ENCODE measurements around the gene ZBTB47. TPM values are rescaled to one million over a fixed set of nuclear protein-coding genes. Genes with fewer than 3 reads are reported as not detected.

Gene ZBTB47
- total RNA-seq, 1 experiment from 2014 or later, result 9.5 TPM

DNA sequence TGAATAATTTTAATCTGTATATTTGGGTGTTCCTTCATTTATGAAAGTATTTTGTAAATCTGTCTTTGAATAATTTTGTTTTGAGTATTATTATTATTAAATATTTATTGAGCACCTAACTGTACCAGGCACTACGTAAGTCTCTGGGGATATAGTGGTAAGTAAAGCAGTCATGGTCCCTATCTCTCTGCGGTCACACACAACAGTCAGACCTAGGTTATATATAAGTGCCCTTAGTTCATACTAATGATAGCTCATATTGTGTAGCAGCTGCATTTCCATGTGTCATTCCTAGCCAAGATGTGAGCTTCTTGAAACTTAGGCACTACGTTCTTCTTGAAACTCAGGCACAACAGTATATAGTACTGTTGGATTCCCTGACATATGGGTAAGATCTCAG is 40.6 kb upstream of the ZBTB47 start:
- BruUV-seq (replicated peaks), result no TSS peak
- Histone ChIP-seq H3K9ac (ENCODE audit: low read length) (no peak overlapping the region), H3K4me1 (ENCODE audit: insufficient read depth, low read length) (no peaks in the 10 kb centered on the region), H3K36me3 (ENCODE audit: low read depth, low read length) (peaks cover 21% of the 10 kb centered on the region), H3K27me3 (ENCODE audit: low read length) (no peaks in the 10 kb centered on the region), H3K79me2 (ENCODE audit: low read length) (peaks cover 94% of the 10 kb centered on the region), H2AFZ (ENCODE audit: low read length) (no peak overlapping the region), H3K9me3 (ENCODE audit: low read length) (no peaks in the 10 kb centered on the region), H3K9me2 (replicated peaks; ENCODE audit: low read length) (no peaks in the 10 kb centered on the region), H3K4me3 (ENCODE audit: low read length) (no peak overlapping the region), H3K4me2 (ENCODE audit: low read length) (no peak overlapping the region), H3F3A (ENCODE audit: low read length, unreplicated experiment) (peaks cover 4% of the 10 kb centered on the region), H3K27ac (ENCODE audit: low read length) (no peak overlapping the region), H4K20me1 (ENCODE audit: low read length) (0 out of 2 replicates have a peak, but pooled peaks cover 7% of the 10 kb centered on the region)
- ATAC-seq (0 out of 2 replicates have a peak, but pooled peaks have one; percentile 14), DNase-seq (no peak)
- ChIA-PET POLR2A (ENCODE audit: unreplicated experiment) (no interaction called here), CTCF (interaction anchor here (0.9 kb wide), 1 partner anchor 10 kb away, joined by 8 read pairs; no protein-coding TSS in a partner anchor)
- TF ChIP-seq EZH2phosphoT487 (IDR thresholded peaks at IDR 0.05; ENCODE audit: borderline replicate concordance, low read length), result no peak
- TF ChIP-seq, protein P1, sequence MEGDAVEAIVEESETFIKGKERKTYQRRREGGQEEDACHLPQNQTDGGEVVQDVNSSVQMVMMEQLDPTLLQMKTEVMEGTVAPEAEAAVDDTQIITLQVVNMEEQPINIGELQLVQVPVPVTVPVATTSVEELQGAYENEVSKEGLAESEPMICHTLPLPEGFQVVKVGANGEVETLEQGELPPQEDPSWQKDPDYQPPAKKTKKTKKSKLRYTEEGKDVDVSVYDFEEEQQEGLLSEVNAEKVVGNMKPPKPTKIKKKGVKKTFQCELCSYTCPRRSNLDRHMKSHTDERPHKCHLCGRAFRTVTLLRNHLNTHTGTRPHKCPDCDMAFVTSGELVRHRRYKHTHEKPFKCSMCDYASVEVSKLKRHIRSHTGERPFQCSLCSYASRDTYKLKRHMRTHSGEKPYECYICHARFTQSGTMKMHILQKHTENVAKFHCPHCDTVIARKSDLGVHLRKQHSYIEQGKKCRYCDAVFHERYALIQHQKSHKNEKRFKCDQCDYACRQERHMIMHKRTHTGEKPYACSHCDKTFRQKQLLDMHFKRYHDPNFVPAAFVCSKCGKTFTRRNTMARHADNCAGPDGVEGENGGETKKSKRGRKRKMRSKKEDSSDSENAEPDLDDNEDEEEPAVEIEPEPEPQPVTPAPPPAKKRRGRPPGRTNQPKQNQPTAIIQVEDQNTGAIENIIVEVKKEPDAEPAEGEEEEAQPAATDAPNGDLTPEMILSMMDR (conservative IDR thresholded peaks at IDR 0.05; ENCODE audit: low read depth, low read length), result no peak
- no peak for TF ChIP-seq EZH2 (IDR thresholded peaks at IDR 0.05; ENCODE audit: low read length, unreplicated experiment)
- intact Hi-C loops (cut with micrococcal nuclease), result loop anchor here (1.0 to 5.0 kb wide), 2 partner anchors 8 to 36 kb away; no protein-coding TSS in a partner anchor

DNA sequence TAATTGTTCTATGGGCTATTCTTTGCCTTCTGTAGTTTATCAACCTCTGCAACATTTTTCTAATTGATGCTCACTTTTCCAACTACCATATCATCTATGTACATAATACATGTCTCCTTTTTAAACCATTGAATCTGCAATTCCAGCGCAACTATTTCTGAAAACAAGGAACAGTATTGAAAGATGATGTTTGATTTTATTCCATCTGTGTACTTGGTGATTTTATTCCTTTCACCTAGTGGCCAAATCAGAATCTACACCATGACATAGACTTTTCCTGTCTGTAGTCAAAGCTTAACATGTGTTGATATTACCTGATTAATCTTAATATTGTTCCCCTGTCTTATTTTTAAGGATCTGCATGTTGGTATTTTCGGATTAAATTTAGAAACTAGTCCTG is 40.0 kb upstream of the ZBTB47 start:
- BruUV-seq (replicated peaks), result no TSS peak
- peaks cover 88% of the 10 kb centered on the region for H3K79me2 ChIP-seq (ENCODE audit: low read length)
- H3K9me3 ChIP-seq (ENCODE audit: low read length), result no peaks in the 10 kb centered on the region
- TF ChIP-seq EZH2phosphoT487 (IDR thresholded peaks at IDR 0.05; ENCODE audit: borderline replicate concordance, low read length) (no peak), EZH2 (IDR thresholded peaks at IDR 0.05; ENCODE audit: low read length, unreplicated experiment) (no peak)
- TF ChIP-seq, protein P1 (conservative IDR thresholded peaks at IDR 0.05; ENCODE audit: low read depth, low read length), result peak; percentile 71
- H3K36me3 ChIP-seq (ENCODE audit: low read depth, low read length), result peaks cover 16% of the 10 kb centered on the region; the same call in 1 of the 2 replicates
- ChIA-PET CTCF (interaction anchor here (0.7 to 0.8 kb wide), 3 partner anchors 11 to 67 kb away, joined by 3 to 5 read pairs (median 3); partner anchors contain the start of gene NKTR), POLR2A (ENCODE audit: unreplicated experiment) (no interaction called here)
- H3K9me2 ChIP-seq (replicated peaks; ENCODE audit: low read length), result no peaks in the 10 kb centered on the region
- intact Hi-C loops (cut with micrococcal nuclease), result loop anchor here (1.0 to 5.0 kb wide), 2 partner anchors 8 to 36 kb away; no protein-coding TSS in a partner anchor
- no peaks in the 10 kb centered on the region for H3K27me3 ChIP-seq (ENCODE audit: low read length)
- no peak overlapping the region for H3K9ac ChIP-seq (ENCODE audit: low read length)
- 0 out of 2 replicates have a peak, but pooled peaks cover 7% of the 10 kb centered on the region for H4K20me1 ChIP-seq (ENCODE audit: low read length)
- ATAC-seq (peak; percentile 74), DNase-seq (peak; percentile 53)
- H3K4me1 ChIP-seq (ENCODE audit: insufficient read depth, low read length), result no peaks in the 10 kb centered on the region
- H3K4me3 ChIP-seq (ENCODE audit: low read length), result no peak overlapping the region
- no peak overlapping the region for H3K4me2 ChIP-seq (ENCODE audit: low read length)
- no peak overlapping the region for H3K27ac ChIP-seq (ENCODE audit: low read length)
- peaks cover 4% of the 10 kb centered on the region for H3F3A ChIP-seq (ENCODE audit: low read length, unreplicated experiment)
- H2AFZ ChIP-seq (ENCODE audit: low read length), result no peak overlapping the region

DNA sequence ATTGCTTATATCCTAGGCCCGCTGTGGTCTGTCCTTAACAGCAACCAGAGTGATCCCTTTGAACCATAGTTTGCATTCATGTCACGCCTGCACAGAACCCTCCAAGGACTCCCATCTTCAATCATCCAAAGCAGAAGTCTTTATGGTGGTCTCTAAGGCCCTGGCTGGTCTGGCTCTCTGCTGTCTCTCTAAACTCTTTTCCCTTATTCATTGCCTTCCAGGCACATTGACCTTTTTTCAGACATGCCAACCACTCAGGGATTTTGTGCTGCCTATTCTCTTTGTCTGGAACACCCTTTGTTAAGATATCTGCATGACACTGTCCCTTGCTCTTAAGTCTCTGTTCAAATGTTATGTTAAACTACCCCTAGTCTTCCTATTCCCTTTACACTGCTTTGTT is 21.9 kb upstream of the ZBTB47 start:
- H3K9me2 ChIP-seq (replicated peaks; ENCODE audit: low read length), result no peaks in the 10 kb centered on the region
- no peaks in the 10 kb centered on the region for H3K4me1 ChIP-seq (ENCODE audit: insufficient read depth, low read length)
- no peaks in the 10 kb centered on the region for H3F3A ChIP-seq (ENCODE audit: low read length, unreplicated experiment)
- H3K4me2 ChIP-seq (ENCODE audit: low read length), result no peak overlapping the region
- H3K27ac ChIP-seq (ENCODE audit: low read length), result no peak overlapping the region
- H3K79me2 ChIP-seq (ENCODE audit: low read length), result no peaks in the 10 kb centered on the region
- H3K36me3 ChIP-seq (ENCODE audit: low read depth, low read length), result peaks cover 73% of the 10 kb centered on the region
- POLR2A ChIA-PET (ENCODE audit: unreplicated experiment), result no interaction called here
- no peak overlapping the region for H3K9ac ChIP-seq (ENCODE audit: low read length)
- DNase-seq (no peak), ATAC-seq (no peak)
- H3K9me3 ChIP-seq (ENCODE audit: low read length), result no peaks in the 10 kb centered on the region
- BruUV-seq (replicated peaks), result no TSS peak
- no peaks in the 10 kb centered on the region for H3K27me3 ChIP-seq (ENCODE audit: low read length)
- intact Hi-C loops (cut with micrococcal nuclease), result no loop called here
- CTCF ChIA-PET, result no interaction called here
- H3K4me3 ChIP-seq (ENCODE audit: low read length), result no peak overlapping the region
- TF ChIP-seq, protein P1 (conservative IDR thresholded peaks at IDR 0.05; ENCODE audit: low read depth, low read length), result no peak
- no peak for TF ChIP-seq EZH2 (IDR thresholded peaks at IDR 0.05; ENCODE audit: low read length, unreplicated experiment)
- no peak for TF ChIP-seq EZH2phosphoT487 (IDR thresholded peaks at IDR 0.05; ENCODE audit: borderline replicate concordance, low read length)
- no peak overlapping the region for H2AFZ ChIP-seq (ENCODE audit: low read length)
- H4K20me1 ChIP-seq (ENCODE audit: low read length), result no peaks in the 10 kb centered on the region

All from PC-3 (cell line).